Panc1 (cell line): ENCODE measurements around the gene ZFYVE28. TPM values are rescaled to one million over a fixed set of nuclear protein-coding genes. Genes with fewer than 3 reads are reported as not detected.

Experiments used
- ATAC-seq: fragments of 200-7000 bp; cut with Tn5 transposase; 2 replicates; pipeline ENCODE4 v1.9.1; 2020; ENCODE audit warnings: mild to moderate bottlenecking, moderate library complexity
- BruUV-seq: library from RNA; stranded (reverse); fragments of 400-500 nt; replicated peaks from 2 replicates; lab custom pipeline; 2021; lab: Mats Ljungman, UMichigan
- CTCF ChIA-PET: fragments of 300-600 bp; sonication (Branson Sonifier 250); formaldehyde crosslinking; loops from one replicate; lab custom pipeline; 2022; ENCODE audit warnings: antibody characterized with exemption; lab: Charles Lee
- POLR2A ChIA-PET: fragments of 300-600 bp; sonication (Branson Sonifier 250); formaldehyde crosslinking; loops from one replicate; lab custom pipeline; 2022; ENCODE audit warnings: antibody characterized with exemption; lab: Charles Lee
- DNase-seq: peaks from one replicate; pipeline ENCODE4 v3.0.0-alpha.2; 2010; ENCODE audit warnings: low read depth, low spot score
- H3K27ac ChIP-seq: 2 replicates; pipeline ENCODE4 v1.5.1; 2011; ENCODE audit warnings: mild to moderate bottlenecking, low read length, inconsistent platforms
- H3K27me3 ChIP-seq: fragments of 200-500 bp; sonication (Bioruptor generic); 2 replicates; pipeline ENCODE4 v1.6.0; 2014; ENCODE audit warnings: low read length, inconsistent platforms; ENCODE audit not compliant: control insufficient read depth, insufficient read depth
- H3K36me3 ChIP-seq: fragments of 200-500 bp; sonication (Bioruptor generic); 2 replicates; pipeline ENCODE4 v1.5.1; 2014; ENCODE audit warnings: inconsistent platforms, mild to moderate bottlenecking, low read length, moderate library complexity; ENCODE audit not compliant: control insufficient read depth, insufficient read depth
- H3K4me1 ChIP-seq: 2 replicates; pipeline ENCODE4 v1.5.1; 2011; ENCODE audit warnings: inconsistent platforms, mild to moderate bottlenecking, low read length, moderate library complexity; ENCODE audit not compliant: control insufficient read depth, insufficient read depth
- H3K4me3 ChIP-seq, 2 experiments: 2 replicates each; pipeline ENCODE4 v1.5.1; 2011 to 2012; ENCODE audit warnings: low read depth in 2 of 2, low read length in 2 of 2, mild to moderate bottlenecking in 2 of 2, inconsistent platforms in 1 of 2, moderate library complexity in 1 of 2
- H3K9me3 ChIP-seq: fragments of 200-500 bp; sonication (Bioruptor generic); 2 replicates; pipeline ENCODE4 v1.5.1; 2014; ENCODE audit warnings: low read depth, mild to moderate bottlenecking, inconsistent platforms, low read length, moderate library complexity; ENCODE audit not compliant: control insufficient read depth, insufficient read depth
- POLR2AphosphoS5 ChIP-seq: IDR thresholded peaks from 2 replicates; pipeline ENCODE4 v1.6.1; 2012; ENCODE audit warnings: mild to moderate bottlenecking, low read depth, low read length, moderate library complexity
- REST ChIP-seq, 2 experiments: IDR thresholded peaks; 2 replicates each; pipeline ENCODE4 v1.6.1; 2011 to 2012; ENCODE audit warnings: low read depth in 2 of 2, control low read depth in 1 of 2, low read length in 1 of 2, mild to moderate bottlenecking in 1 of 2, moderate library complexity in 1 of 2; ENCODE audit not compliant: insufficient read depth in 1 of 2
- SIN3A ChIP-seq: IDR thresholded peaks from 2 replicates; pipeline ENCODE4 v1.6.1; 2012; ENCODE audit warnings: low read depth, mild to moderate bottlenecking, low read length, moderate library complexity, borderline replicate concordance; ENCODE audit not compliant: insufficient read depth
- TCF7L2 ChIP-seq: IDR thresholded peaks from 2 replicates; pipeline ENCODE4 v1.6.1; 2011; ENCODE audit warnings: mild to moderate bottlenecking, low read depth, low read length, inconsistent platforms
- in situ Hi-C: cut with HindIII; loops from 2 replicates; pipeline ENCODE4 v1.10.0; 2016; ENCODE audit warnings: low sequenced_read_pairs, low pct_unique_long_range_greater_than_20kb
- intact Hi-C: fragments of 100-400 bp; cut with micrococcal nuclease; formaldehyde crosslinking; loops from one replicate; pipeline ENCODE4 v1.10.0; 2022; ENCODE audit not compliant: unreplicated experiment
- total RNA-seq: library from RNA; stranded (reverse); gene quantifications from one replicate; pipeline ENCODE4 v1.2.1, GENCODE V29; 2021; ENCODE audit not compliant: unreplicated experiment
- TF ChIP-seq, protein P1 (sequence below): fragments of 450-650 bp; IDR thresholded peaks from 2 replicates; pipeline ENCODE4 v1.5.1; 2017; ENCODE audit warnings: mild to moderate bottlenecking

The ZFYVE28 gene
- total RNA-seq, 1 experiment from 2014 or later: 11.9 TPM

- POLR2A ChIA-PET: no interaction called here
These were observed 160.1 kb downstream of the ZFYVE28 start for GRCh38 chr4:2258091-2259035.

More at GRCh38 chr4:2258091-2259035, 160.1 kb downstream of the ZFYVE28 start:
- H3K36me3 ChIP-seq: no peaks in the 10 kb centered on the region; the same call in 1 of the 2 replicates
- H3K4me3 ChIP-seq: no peak overlapping the region
- DNase-seq: no peak
- no peaks in the 10 kb centered on the region; the same call in 1 of the 2 replicates for H3K4me1 ChIP-seq
- intact Hi-C loops (no loop called here), in situ Hi-C loops (no loop called here)
- no peak overlapping the region for H3K27ac ChIP-seq
- TF ChIP-seq SIN3A: no peak
- no peak for TF ChIP-seq POLR2AphosphoS5
- TF ChIP-seq REST (IDR thresholded peaks at IDR 0.05; ENCODE audit: insufficient read depth in 1 of 2, low read depth in 2 of 2, low read length in 1 of 2): no peak
- TF ChIP-seq, protein P1, sequence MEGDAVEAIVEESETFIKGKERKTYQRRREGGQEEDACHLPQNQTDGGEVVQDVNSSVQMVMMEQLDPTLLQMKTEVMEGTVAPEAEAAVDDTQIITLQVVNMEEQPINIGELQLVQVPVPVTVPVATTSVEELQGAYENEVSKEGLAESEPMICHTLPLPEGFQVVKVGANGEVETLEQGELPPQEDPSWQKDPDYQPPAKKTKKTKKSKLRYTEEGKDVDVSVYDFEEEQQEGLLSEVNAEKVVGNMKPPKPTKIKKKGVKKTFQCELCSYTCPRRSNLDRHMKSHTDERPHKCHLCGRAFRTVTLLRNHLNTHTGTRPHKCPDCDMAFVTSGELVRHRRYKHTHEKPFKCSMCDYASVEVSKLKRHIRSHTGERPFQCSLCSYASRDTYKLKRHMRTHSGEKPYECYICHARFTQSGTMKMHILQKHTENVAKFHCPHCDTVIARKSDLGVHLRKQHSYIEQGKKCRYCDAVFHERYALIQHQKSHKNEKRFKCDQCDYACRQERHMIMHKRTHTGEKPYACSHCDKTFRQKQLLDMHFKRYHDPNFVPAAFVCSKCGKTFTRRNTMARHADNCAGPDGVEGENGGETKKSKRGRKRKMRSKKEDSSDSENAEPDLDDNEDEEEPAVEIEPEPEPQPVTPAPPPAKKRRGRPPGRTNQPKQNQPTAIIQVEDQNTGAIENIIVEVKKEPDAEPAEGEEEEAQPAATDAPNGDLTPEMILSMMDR: no peak
- TF ChIP-seq TCF7L2: no peak
- no peaks in the 10 kb centered on the region for H3K9me3 ChIP-seq
- H3K27me3 ChIP-seq: no peaks in the 10 kb centered on the region
- ATAC-seq: no peak
- no TSS peak for BruUV-seq
- CTCF ChIA-PET: interaction anchor here (0.6 kb wide), 1 partner anchor 97 kb away, joined by 5 read pairs; no protein-coding TSS in a partner anchor
